PC-3 (cell line): Measurements from ENCODE around the gene HRC. TPM values are rescaled to one million over a fixed set of nuclear protein-coding genes. Genes with fewer than 3 reads are reported as not detected.
A peak's percentile ranks its signal among the peaks of the same experiment; 100 is the strongest.

Experiments used
- ATAC-seq: fragments of 200-7000 bp; cut with Tn5 transposase; 2 replicates; pipeline ENCODE4 v1.9.1; 2020; ENCODE audit warnings: mild to moderate bottlenecking, moderate library complexity
- BruUV-seq: library from RNA; stranded (reverse); fragments of 400-500 nt; replicated peaks from 2 replicates; lab custom pipeline; 2021; lab: Mats Ljungman, UMichigan
- CTCF ChIA-PET: fragments of 300-600 bp; sonication (Branson Sonifier 250); formaldehyde crosslinking; loops from one replicate; lab custom pipeline; 2022; ENCODE audit warnings: antibody characterized with exemption; lab: Charles Lee
- POLR2A ChIA-PET: fragments of 300-600 bp; sonication (Branson Sonifier 250); formaldehyde crosslinking; loops from one replicate; lab custom pipeline; 2022; ENCODE audit warnings: antibody characterized with exemption; ENCODE audit not compliant: unreplicated experiment; lab: Charles Lee
- DNase-seq: peaks from one replicate; pipeline ENCODE4 v3.0.0-alpha.2; 2015
- H2AFZ ChIP-seq: fragments of 300-600 bp; sonication (generic); 2 replicates; pipeline ENCODE4 v1.6.0; 2016; ENCODE audit warnings: antibody characterized with exemption, low read length
- H3F3A ChIP-seq: fragments of 300-600 bp; sonication (generic); one replicate; pipeline ENCODE4 v1.6.0; 2017; ENCODE audit warnings: antibody characterized with exemption, low read length, control low read depth, mild to moderate bottlenecking; ENCODE audit not compliant: unreplicated experiment
- H3K27ac ChIP-seq: fragments of 300-600 bp; sonication (generic); 2 replicates; pipeline ENCODE4 v1.5.1; 2016; ENCODE audit warnings: mild to moderate bottlenecking, low read length
- H3K27me3 ChIP-seq: fragments of 300-600 bp; sonication (generic); 2 replicates; pipeline ENCODE4 v1.6.1; 2016; ENCODE audit warnings: low read length, mixed read lengths
- H3K36me3 ChIP-seq: fragments of 300-600 bp; sonication (generic); 2 replicates; pipeline ENCODE4 v1.6.1; 2016; ENCODE audit warnings: low read depth, mixed run types, low read length, mixed read lengths
- H3K4me1 ChIP-seq: fragments of 300-600 bp; sonication (generic); 2 replicates; pipeline ENCODE4 v1.5.1; 2016; ENCODE audit warnings: low read length; ENCODE audit not compliant: insufficient read depth
- H3K4me2 ChIP-seq: fragments of 300-600 bp; sonication (generic); 2 replicates; pipeline ENCODE4 v1.6.0; 2016; ENCODE audit warnings: low read length
- H3K4me3 ChIP-seq: fragments of 300-600 bp; sonication (generic); 2 replicates; pipeline ENCODE4 v1.5.1; 2016; ENCODE audit warnings: mild to moderate bottlenecking, low read length, mixed read lengths
- H3K79me2 ChIP-seq: fragments of 300-600 bp; sonication (generic); 2 replicates; pipeline ENCODE4 v1.6.1; 2017; ENCODE audit warnings: low read length, mixed read lengths
- H3K9ac ChIP-seq: fragments of 300-600 bp; sonication (generic); 2 replicates; pipeline ENCODE4 v1.6.0; 2016; ENCODE audit warnings: mild to moderate bottlenecking, low read length
- H3K9me2 ChIP-seq: fragments of 300-600 bp; sonication (generic); replicated peaks from 2 replicates; pipeline ENCODE4 v1.6.1; 2016; ENCODE audit warnings: mixed run types, low read length, mixed read lengths
- H3K9me3 ChIP-seq: fragments of 300-600 bp; sonication (generic); 2 replicates; pipeline ENCODE4 v1.6.1; 2016; ENCODE audit warnings: low read length, mixed read lengths
- H4K20me1 ChIP-seq: fragments of 300-600 bp; sonication (generic); 2 replicates; pipeline ENCODE4 v1.6.1; 2016; ENCODE audit warnings: low read length, mixed read lengths
- EZH2 ChIP-seq: fragments of 300-600 bp; sonication (generic); IDR thresholded peaks from one replicate; pipeline ENCODE4 v1.6.1; 2017; ENCODE audit warnings: antibody characterized with exemption, mild to moderate bottlenecking, low read length; ENCODE audit not compliant: unreplicated experiment
- EZH2phosphoT487 ChIP-seq: fragments of 300-600 bp; sonication (generic); IDR thresholded peaks from 2 replicates; pipeline ENCODE4 v1.6.1; 2018; ENCODE audit warnings: mild to moderate bottlenecking, antibody characterized with exemption, low read length, borderline replicate concordance
- intact Hi-C: fragments of 100-400 bp; cut with micrococcal nuclease; formaldehyde crosslinking; loops from 2 replicates; pipeline ENCODE4 v1.9.0; 2023
- total RNA-seq: library from RNA; depleted of rRNA; stranded (reverse); fragments of >200 nt; gene quantifications from 2 replicates; pipeline ENCODE4 v1.2.3, GENCODE V29; 2014
- TF ChIP-seq, protein P1 (sequence below): fragments of 300-600 bp; sonication (generic); conservative IDR thresholded peaks from 2 replicates; pipeline ENCODE4 v1.5.1; 2017; ENCODE audit warnings: antibody characterized with exemption, low read depth, mild to moderate bottlenecking, low read length

Gene HRC
- total RNA-seq, 1 experiment from 2014 or later: not detected

DNA sequence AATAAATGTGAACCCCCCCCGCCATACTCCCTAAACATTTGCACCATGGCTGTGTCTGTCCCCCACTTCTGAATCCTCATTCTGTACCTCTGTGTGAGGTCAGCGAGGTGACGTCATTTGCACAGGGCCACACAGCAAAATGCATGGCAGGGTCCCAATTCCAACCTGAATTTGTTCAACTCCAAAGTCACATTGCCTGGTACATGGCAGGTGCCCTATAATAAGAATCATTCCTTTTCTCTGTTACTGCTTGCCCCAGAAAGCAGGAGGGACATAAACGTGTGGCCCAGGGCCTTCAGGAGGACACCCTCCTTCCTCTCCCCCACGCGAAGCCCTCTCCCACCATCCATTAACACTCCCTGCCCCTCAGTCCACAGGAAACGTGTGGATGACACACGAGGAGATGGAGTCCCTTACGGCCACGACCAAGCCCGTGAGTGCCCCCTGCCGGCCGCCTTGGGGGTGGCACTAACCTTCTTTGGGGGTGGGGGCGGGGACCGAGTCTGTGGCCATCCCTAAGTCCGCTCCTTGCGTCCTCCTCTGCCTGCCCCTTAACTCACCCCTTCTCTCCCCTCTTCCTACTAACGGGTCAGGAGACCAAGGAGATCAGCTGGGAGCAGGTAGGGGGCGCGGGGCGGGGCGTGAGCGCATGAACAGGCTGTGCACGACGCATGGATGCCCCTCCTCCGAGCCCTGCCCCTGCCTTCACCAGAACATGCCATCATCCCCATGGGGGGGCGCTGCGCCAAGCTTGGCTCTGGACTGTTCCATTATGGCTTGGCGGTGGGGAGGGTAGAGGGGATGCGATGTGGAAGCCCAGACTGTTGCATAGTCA, 9.4 kb downstream of the HRC start:
- intact Hi-C loops: no loop called here
- no TSS peak for BruUV-seq
- no peak overlapping the region for H3K9ac ChIP-seq
- H3K9me3 ChIP-seq: no peaks in the 10 kb centered on the region
- POLR2A ChIA-PET: no interaction called here
- CTCF ChIA-PET: interaction anchor here (0.6 kb wide), 1 partner anchor 19 kb away, joined by 4 read pairs; no protein-coding TSS in a partner anchor
- DNase-seq (peak; percentile 74), ATAC-seq (no peak)
- H3K4me3 ChIP-seq: no peak overlapping the region
- peak overlapping the region; percentile 23; the same call in 1 of the 2 replicates for H2AFZ ChIP-seq
- H3K9me2 ChIP-seq: no peaks in the 10 kb centered on the region
- H3K4me1 ChIP-seq: peaks cover 18% of the 10 kb centered on the region
- no peak overlapping the region for H3K27ac ChIP-seq
- H3K36me3 ChIP-seq: no peaks in the 10 kb centered on the region; the same call in 1 of the 2 replicates
- no peaks in the 10 kb centered on the region for H3K27me3 ChIP-seq
- no peaks in the 10 kb centered on the region for H4K20me1 ChIP-seq
- H3K79me2 ChIP-seq: peaks cover 6% of the 10 kb centered on the region
- TF ChIP-seq EZH2phosphoT487 (no peak), EZH2 (no peak)
- TF ChIP-seq, protein P1, sequence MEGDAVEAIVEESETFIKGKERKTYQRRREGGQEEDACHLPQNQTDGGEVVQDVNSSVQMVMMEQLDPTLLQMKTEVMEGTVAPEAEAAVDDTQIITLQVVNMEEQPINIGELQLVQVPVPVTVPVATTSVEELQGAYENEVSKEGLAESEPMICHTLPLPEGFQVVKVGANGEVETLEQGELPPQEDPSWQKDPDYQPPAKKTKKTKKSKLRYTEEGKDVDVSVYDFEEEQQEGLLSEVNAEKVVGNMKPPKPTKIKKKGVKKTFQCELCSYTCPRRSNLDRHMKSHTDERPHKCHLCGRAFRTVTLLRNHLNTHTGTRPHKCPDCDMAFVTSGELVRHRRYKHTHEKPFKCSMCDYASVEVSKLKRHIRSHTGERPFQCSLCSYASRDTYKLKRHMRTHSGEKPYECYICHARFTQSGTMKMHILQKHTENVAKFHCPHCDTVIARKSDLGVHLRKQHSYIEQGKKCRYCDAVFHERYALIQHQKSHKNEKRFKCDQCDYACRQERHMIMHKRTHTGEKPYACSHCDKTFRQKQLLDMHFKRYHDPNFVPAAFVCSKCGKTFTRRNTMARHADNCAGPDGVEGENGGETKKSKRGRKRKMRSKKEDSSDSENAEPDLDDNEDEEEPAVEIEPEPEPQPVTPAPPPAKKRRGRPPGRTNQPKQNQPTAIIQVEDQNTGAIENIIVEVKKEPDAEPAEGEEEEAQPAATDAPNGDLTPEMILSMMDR: peak; percentile 97
- H3F3A ChIP-seq: no peaks in the 10 kb centered on the region
- peak overlapping the region; percentile 24; the same call in 1 of the 2 replicates for H3K4me2 ChIP-seq

DNA sequence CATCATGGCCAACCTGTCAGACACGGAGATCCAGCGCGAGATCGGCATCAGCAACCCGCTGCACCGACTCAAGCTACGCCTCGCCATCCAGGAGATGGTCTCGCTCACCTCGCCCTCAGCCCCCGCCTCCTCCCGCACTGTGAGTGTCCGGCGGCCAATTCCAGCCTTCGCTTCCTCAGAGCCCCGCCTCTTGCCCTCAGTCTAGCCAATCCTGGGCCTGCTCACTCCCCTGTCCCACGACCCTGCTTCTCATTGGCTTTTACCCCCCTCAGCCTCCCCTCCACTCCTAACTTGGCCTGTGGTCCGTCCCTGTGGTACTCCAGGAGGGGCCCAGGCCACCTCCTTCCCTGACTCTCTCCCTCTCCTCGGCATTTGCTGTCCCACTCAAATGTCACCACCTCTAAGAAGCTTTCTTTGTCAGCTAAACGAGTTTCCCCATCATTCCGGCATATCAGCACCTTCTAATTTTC, 12.3 kb downstream of the HRC start:
- DNase-seq (peak; percentile 88), ATAC-seq (peak; percentile 97)
- Histone ChIP-seq H4K20me1 (no peaks in the 10 kb centered on the region), H2AFZ (peak overlapping the region; percentile 93), H3K79me2 (peaks cover 6% of the 10 kb centered on the region), H3K4me3 (peak overlapping the region; percentile 76), H3K4me1 (no peaks in the 10 kb centered on the region), H3K9me3 (no peaks in the 10 kb centered on the region), H3K27me3 (no peaks in the 10 kb centered on the region), H3K4me2 (peak overlapping the region; percentile 93), H3K9ac (0 out of 2 replicates have a peak overlapping the region, but pooled peaks have one; percentile 16), H3F3A (no peaks in the 10 kb centered on the region), H3K36me3 (no peaks in the 10 kb centered on the region; the same call in 1 of the 2 replicates), H3K27ac (no peak overlapping the region), H3K9me2 (no peaks in the 10 kb centered on the region)
- intact Hi-C loops: loop anchor here (2.0 kb wide), 1 partner anchor 14 kb away; no protein-coding TSS in a partner anchor
- BruUV-seq: no TSS peak
- TF ChIP-seq, protein P1: no peak
- no peak for TF ChIP-seq EZH2phosphoT487
- no peak for TF ChIP-seq EZH2
- CTCF ChIA-PET: no interaction called here
- POLR2A ChIA-PET: interaction anchor here (0.6 kb wide), 1 partner anchor 45 kb away, joined by 3 read pairs; no protein-coding TSS in a partner anchor
